Left lobe of liver (tissue), 2 donors: ENCODE measurements around the gene PLA2G15. TPM values are rescaled to one million over a fixed set of nuclear protein-coding genes. Genes with fewer than 3 reads are reported as not detected.
A peak's percentile ranks its signal among the peaks of the same experiment; 100 is the strongest.

ENCODE experiments used
- ATAC-seq: fragments of 200-7000 bp; cut with Tn5 transposase; one replicate; pipeline ENCODE4 v1.9.1; 2020; ENCODE audit warnings: mild to moderate bottlenecking, moderate library complexity
- DNase-seq: peaks from one replicate; pipeline ENCODE4 v3.0.0-alpha.2; 2020; ENCODE audit warnings: low spot score
- total RNA-seq: library from RNA; stranded (reverse); gene quantifications from one replicate; pipeline ENCODE4 v1.2.1, GENCODE V29; 2021
- donor health status: DM: no; HTN: no; CAD: no; lungs with moderate emphysema.
- donor health status: DM: no; HTN: yes; CAD: no.

The PLA2G15 gene
- total RNA-seq, 1 donor from 2014 or later, result 12.5 TPM

- ATAC-seq, result no peak
- no peak for DNase-seq
Measured at GRCh38 chr16:68251832-68252231, 6.7 kb downstream of the PLA2G15 start.

- DNase-seq (no peak), ATAC-seq (no peak)
Measured at GRCh38 chr16:68252383-68252782, 7.2 kb downstream of the PLA2G15 start.

- no peak for ATAC-seq
Measured at GRCh38 chr16:68253721-68254120, 8.5 kb downstream of the PLA2G15 start.

GRCh38 chr16:68255712-68256111, 10.5 kb downstream of the PLA2G15 start:
- DNase-seq, result no peak
- no peak for ATAC-seq

More at GRCh38 chr16:68253721-68254120, 8.5 kb downstream of the PLA2G15 start:
- no peak for DNase-seq

- DNase-seq, result no peak
- ATAC-seq, result no peak
Measured at GRCh38 chr16:68257251-68257905, 12.2 kb downstream of the PLA2G15 start.

GRCh38 chr16:68257906-68258800, 13.0 kb downstream of the PLA2G15 start:
- no peak for DNase-seq
- ATAC-seq, result no peak

- ATAC-seq, result no peak
- DNase-seq, result no peak
Measured at GRCh38 chr16:68259007-68259825, 14.0 kb downstream of the PLA2G15 start.

- no peak for DNase-seq
- no peak for ATAC-seq
Measured at GRCh38 chr16:68263559-68264127, 18.5 kb downstream of the PLA2G15 start.

GRCh38 chr16:68264128-68265077, 19.2 kb downstream of the PLA2G15 start, which contains the start of gene SLC7A6:
Gene SLC7A6 (plus strand): TSS chr16:68264526. CDS start chr16:68274727, 10,201 bp downstream.
- ATAC-seq (peak; percentile 89), DNase-seq (peak; percentile 73)

GRCh38 chr16:68265078-68265920, 20.1 kb downstream of the PLA2G15 start:
- peak; percentile 27 for ATAC-seq
- no peak for DNase-seq

GRCh38 chr16:68267612-68268405, 22.6 kb downstream of the PLA2G15 start:
- ATAC-seq, result no peak
- DNase-seq, result no peak

- no peak for ATAC-seq
Measured at GRCh38 chr16:68269793-68270192, 24.6 kb downstream of the PLA2G15 start.

GRCh38 chr16:68270353-68270752, 25.2 kb downstream of the PLA2G15 start:
- DNase-seq, result no peak
- ATAC-seq, result no peak

More at GRCh38 chr16:68269793-68270192, 24.6 kb downstream of the PLA2G15 start:
- no peak for DNase-seq

- ATAC-seq (no peak), DNase-seq (no peak)
Measured at GRCh38 chr16:68272507-68273209, 27.5 kb downstream of the PLA2G15 start.

- ATAC-seq (no peak), DNase-seq (no peak)
Measured at GRCh38 chr16:68273459-68273858, 28.3 kb downstream of the PLA2G15 start.

- DNase-seq, result no peak
- no peak for ATAC-seq
Measured at GRCh38 chr16:68273896-68274295, 28.7 kb downstream of the PLA2G15 start.

GRCh38 chr16:68274441-68274840, 29.3 kb downstream of the PLA2G15 start:
- ATAC-seq (no peak), DNase-seq (no peak)
